Activated naive CD8-positive, alpha-beta T cell treated with anti-CD3 and anti-CD28 coated beads, Interleukin-2, amount 10 ng/mL, durations not matched to agents 7 days and 5 days (primary cell): Measurements from ENCODE around the gene MGARP. TPM values are rescaled to one million over a fixed set of nuclear protein-coding genes. Genes with fewer than 3 reads are reported as not detected.

Experiments used
- ATAC-seq: fragments of 150-1000 bp; cut with Tn5 transposase; one replicate; pipeline ENCODE4 v1.10.0; 2021; ENCODE audit warnings: low read depth, moderate library complexity
- POLR2A ChIA-PET: fragments of 350-600 bp; sonication (Branson Sonifier 250); formaldehyde crosslinking; loops from one replicate; lab custom pipeline; 2021; ENCODE audit warnings: antibody characterized with exemption; lab: Charles Lee
- DNase-seq: peaks from one replicate; pipeline ENCODE4 v3.0.0; 2021
- H3K27ac Mint-ChIP-seq: one replicate; pipeline ENCODE4 v1.8.0; 2022; ENCODE audit warnings: mild to moderate bottlenecking, mixed read lengths
- H3K27me3 Mint-ChIP-seq: one replicate; pipeline ENCODE4 v1.8.0; 2022; ENCODE audit warnings: mild to moderate bottlenecking, moderate library complexity, mixed read lengths
- H3K36me3 Mint-ChIP-seq: one replicate; pipeline ENCODE4 v1.8.0; 2021; ENCODE audit warnings: mild to moderate bottlenecking, mixed read lengths
- H3K4me1 Mint-ChIP-seq: one replicate; pipeline ENCODE4 v1.8.0; 2021; ENCODE audit warnings: mixed read lengths
- H3K4me3 Mint-ChIP-seq: one replicate; pipeline ENCODE4 v1.8.0; 2022; ENCODE audit warnings: mild to moderate bottlenecking, moderate library complexity, mixed read lengths
- H3K9me3 Mint-ChIP-seq: one replicate; pipeline ENCODE4 v1.8.0; 2021; ENCODE audit warnings: mixed read lengths
- total RNA-seq, 2 experiments: library from RNA; stranded (reverse); gene quantifications; one replicate each; pipeline ENCODE4 v1.2.3, GENCODE V29; 2021

The MGARP gene
- total RNA-seq, 2 experiments from 2014 or later = 0.22 TPM; not detected in 1

DNA sequence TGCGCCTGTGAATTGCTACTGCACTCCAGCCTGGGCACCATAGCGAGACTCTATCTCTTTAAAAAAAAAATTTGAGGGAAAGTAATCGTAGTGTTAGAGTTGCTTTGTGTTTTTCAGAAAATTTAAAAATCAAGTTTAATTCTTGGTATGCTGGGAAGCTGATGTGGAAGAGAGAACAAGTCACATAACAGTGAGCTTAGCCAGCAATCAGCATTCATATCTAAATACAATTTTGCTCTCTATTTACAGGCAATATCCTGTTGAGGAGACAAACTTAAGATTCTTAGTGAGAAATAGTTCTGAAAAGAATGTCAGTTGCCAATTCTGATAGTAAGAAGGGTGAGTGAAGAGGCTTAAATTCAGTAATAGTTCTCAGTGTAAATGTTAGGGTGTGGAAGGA lies 31.9 kb upstream of the MGARP start:
- Mint-ChIP-seq H3K27ac (no peak overlapping the region), H3K36me3 (peaks cover 25% of the 10 kb centered on the region), H3K27me3 (no peaks in the 10 kb centered on the region), H3K4me1 (peaks cover 50% of the 10 kb centered on the region), H3K4me3 (no peak overlapping the region), H3K9me3 (no peaks in the 10 kb centered on the region)
- DNase-seq (no peak), ATAC-seq (no peak)
- POLR2A ChIA-PET = interaction anchor here (0.6 to 2.9 kb wide), 2 partner anchors 10 to 11 kb away, joined by 4 to 15 read pairs; partner anchors contain the start of genes NAA15 and NDUFC1

DNA sequence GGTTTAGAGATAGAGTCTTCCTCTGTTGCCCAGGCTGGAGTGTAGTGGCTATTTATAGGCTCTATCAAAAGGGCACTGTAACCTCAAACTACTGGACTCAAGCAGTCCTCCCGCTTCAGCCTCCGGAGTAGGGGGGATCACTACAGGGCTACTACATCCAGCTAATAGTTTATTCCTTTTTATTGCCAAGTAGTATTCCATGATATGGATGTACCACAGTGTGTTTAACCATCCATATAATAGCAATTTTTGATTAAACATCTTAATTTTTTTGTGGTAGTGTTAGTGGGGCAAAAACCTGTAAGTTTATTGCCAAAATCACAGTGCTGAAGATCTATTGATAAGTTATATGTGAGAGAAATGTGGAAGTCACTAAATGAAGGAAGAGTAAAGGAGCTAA lies 24.9 kb upstream of the MGARP start:
- H3K27me3 Mint-ChIP-seq = no peaks in the 10 kb centered on the region
- H3K36me3 Mint-ChIP-seq = peaks cover 32% of the 10 kb centered on the region
- H3K4me3 Mint-ChIP-seq = no peak overlapping the region
- peaks cover 37% of the 10 kb centered on the region for H3K4me1 Mint-ChIP-seq
- ATAC-seq (no peak), DNase-seq (no peak)
- POLR2A ChIA-PET = no interaction called here
- H3K27ac Mint-ChIP-seq = no peak overlapping the region
- H3K9me3 Mint-ChIP-seq = no peaks in the 10 kb centered on the region

DNA sequence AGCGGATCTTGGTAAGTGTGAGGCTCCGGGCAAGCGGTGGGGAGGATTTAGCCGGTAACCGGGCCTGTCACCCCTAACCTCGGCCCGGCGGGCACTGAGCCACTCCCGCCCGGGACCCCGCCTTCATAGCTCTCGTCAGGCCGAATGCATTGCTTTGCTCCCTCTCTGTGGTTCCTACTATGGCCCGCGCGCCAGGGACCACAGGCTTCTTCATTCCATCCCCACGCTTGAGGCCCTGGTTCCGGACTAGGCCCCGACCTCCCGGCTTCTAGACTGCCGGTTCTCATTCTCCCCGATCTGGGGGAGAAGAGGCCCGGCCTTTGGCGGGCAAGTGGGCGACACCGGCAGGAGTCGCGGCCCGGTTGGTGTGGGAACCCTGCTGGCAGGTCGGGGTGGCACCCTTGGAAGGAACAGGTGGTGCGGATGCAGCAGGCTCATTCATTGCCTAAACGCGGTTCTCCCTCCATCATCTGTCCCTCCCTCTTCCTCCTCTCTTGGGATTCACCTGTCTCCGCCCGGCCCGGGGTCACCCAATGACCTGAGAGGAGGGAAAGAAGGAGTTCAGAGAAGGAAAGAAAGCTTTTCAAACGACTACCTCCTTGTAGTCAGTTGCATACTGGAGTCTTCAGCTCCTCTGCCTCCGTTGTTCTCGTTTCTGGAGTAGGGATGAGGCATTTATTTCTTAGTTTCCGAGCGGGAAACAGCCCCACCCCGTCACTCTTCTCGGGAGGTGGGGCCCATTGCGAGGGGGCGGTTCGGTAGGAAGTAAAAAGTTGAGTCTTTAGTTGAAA lies 22.0 kb upstream of the MGARP start, which contains the start of gene NDUFC1:
TSS of gene NDUFC1 (minus strand) at position 657 of the 791 bp plus-strand sequence. CDS start 6,679 bp downstream, outside the sequence.
- peak within 1 kb of the TSS; percentile 95 for H3K27ac Mint-ChIP-seq
- no peaks in the 10 kb centered on the region for H3K9me3 Mint-ChIP-seq
- H3K36me3 Mint-ChIP-seq = peaks cover 29% of the 10 kb centered on the region
- H3K27me3 Mint-ChIP-seq = no peaks in the 10 kb centered on the region
- peaks cover 40% of the 10 kb centered on the region for H3K4me1 Mint-ChIP-seq
- POLR2A ChIA-PET = interaction anchor here (0.6 to 3.7 kb wide), 9 partner anchors 10 to 821 kb away, joined by 3 to 20 read pairs (median 7); partner anchors contain the start of gene ELF2
- DNase-seq (peak; percentile 76), ATAC-seq (peak; percentile 44)
- peak within 1 kb of the TSS; percentile 93 for H3K4me3 Mint-ChIP-seq

DNA sequence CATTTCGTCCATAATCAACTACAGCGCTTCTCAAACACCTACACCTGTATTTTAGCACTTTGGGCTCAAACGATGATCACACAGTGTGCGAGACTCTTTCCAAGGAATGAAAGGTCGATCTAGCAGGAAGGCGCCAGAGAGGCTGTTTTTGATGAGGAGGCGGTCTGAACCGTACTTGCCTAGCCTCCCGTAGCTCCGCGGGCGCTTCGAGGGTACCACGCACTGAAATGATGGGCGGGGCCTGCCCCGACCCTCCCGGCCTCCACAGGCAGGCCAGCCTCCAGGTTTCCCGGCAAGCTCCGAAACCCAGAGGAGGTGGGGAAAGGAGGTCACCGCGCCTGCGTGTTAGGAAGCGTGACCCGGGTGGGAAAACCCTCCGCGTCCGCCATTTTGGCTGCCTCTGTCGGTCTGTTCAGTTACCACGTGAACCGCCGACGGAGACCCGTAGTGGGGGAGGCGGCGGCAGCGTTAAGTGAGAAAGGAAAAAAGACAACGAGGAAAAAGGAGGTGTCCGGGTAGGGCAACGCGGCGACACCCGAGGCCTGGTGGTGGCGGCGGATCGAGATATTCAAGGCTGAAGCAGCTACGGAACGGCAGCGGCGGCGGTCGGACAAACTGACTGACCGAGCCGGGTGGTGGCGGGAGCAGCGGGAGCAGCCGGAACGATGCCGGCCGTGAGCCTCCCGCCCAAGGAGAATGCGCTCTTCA lies 21.2 kb upstream of the MGARP start, which contains the start of gene NAA15:
TSS of gene NAA15 (plus strand) at position 393 of the 708 bp plus-strand sequence. CDS start at position 666, 273 bp downstream.
- Mint-ChIP-seq H3K27ac (peak within 1 kb of the TSS; percentile 95), H3K9me3 (no peaks in the 10 kb centered on the region), H3K4me1 (peaks cover 34% of the 10 kb centered on the region), H3K27me3 (no peaks in the 10 kb centered on the region), H3K36me3 (peaks cover 22% of the 10 kb centered on the region), H3K4me3 (peak within 1 kb of the TSS; percentile 93)
- POLR2A ChIA-PET = interaction anchor here (0.6 to 3.7 kb wide), 11 partner anchors 11 to 822 kb away, joined by 3 to 20 read pairs (median 6); partner anchors contain the start of genes ELF2 and SETD7
- DNase-seq (peak; percentile 95), ATAC-seq (peak; percentile 90)

DNA sequence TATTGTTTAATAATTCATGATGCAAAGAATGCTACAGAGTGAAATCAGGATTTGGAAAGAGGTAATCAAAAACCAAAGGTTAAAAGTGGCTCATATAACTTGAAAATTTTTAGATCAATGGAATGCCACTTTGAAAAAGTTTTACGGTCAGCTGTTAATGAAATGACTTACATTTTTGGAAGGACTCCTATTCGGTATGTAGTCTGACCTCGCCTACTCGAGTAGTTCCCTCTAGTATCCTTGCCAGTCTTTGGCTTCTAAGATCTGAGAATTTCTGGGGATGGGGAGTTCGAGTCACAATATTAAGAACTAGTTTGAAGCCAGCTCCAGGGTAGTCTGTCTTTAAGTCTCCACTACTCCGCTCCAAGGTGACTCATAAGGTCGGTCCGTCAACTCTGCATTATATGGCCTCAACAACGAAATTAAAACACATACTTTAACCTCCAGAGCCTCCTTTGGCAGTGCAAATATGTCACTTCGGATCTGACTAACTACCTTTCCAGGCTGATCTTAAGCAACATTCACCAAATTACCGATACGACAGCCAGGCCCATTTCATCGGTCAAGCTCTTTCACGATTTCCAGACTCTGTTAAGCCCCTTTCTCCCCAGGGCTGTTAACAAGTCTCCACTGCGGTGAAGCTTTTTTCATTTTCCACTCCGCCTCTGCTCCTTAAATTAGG lies 20.5 kb upstream of the MGARP start:
- Mint-ChIP-seq H3K27me3 (no peaks in the 10 kb centered on the region), H3K4me3 (peak overlapping the region; percentile 93), H3K27ac (peak overlapping the region; percentile 95), H3K36me3 (peaks cover 19% of the 10 kb centered on the region), H3K4me1 (peaks cover 40% of the 10 kb centered on the region), H3K9me3 (no peaks in the 10 kb centered on the region)
- POLR2A ChIA-PET = interaction anchor here (0.6 to 3.7 kb wide), 11 partner anchors 11 to 255 kb away, joined by 3 to 20 read pairs (median 6); partner anchors contain the start of genes ELF2 and SETD7
- ATAC-seq (peak; percentile 1), DNase-seq (no peak)

DNA sequence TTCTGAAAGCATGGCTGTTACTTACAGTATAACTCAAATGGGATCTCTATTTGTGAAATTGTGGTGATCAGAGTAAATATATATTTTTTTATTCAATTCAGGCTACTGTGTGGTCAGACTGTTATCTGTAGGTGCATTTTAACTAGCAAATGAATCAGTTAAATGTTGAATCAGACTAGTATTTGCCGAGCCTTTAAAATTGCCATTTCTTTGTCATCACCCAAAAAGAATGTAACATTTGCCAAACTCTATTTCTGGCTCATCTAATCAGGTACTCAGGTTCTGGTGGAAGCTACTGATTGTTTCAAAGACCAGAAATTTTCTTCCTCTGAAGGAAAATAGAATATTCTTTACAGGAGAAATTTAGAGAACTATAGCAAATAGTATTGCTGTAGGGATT lies 19.5 kb upstream of the MGARP start:
- no peak for ATAC-seq
- H3K27ac Mint-ChIP-seq = no peak overlapping the region
- no peaks in the 10 kb centered on the region for H3K27me3 Mint-ChIP-seq
- peaks cover 30% of the 10 kb centered on the region for H3K4me1 Mint-ChIP-seq
- H3K4me3 Mint-ChIP-seq = peak overlapping the region; percentile 93
- H3K36me3 Mint-ChIP-seq = peaks cover 13% of the 10 kb centered on the region
- DNase-seq = no peak
- no peaks in the 10 kb centered on the region for H3K9me3 Mint-ChIP-seq
- POLR2A ChIA-PET = interaction anchor here (0.6 kb wide), 1 partner anchor 18 kb away, joined by 3 read pairs; no protein-coding TSS in a partner anchor

DNA sequence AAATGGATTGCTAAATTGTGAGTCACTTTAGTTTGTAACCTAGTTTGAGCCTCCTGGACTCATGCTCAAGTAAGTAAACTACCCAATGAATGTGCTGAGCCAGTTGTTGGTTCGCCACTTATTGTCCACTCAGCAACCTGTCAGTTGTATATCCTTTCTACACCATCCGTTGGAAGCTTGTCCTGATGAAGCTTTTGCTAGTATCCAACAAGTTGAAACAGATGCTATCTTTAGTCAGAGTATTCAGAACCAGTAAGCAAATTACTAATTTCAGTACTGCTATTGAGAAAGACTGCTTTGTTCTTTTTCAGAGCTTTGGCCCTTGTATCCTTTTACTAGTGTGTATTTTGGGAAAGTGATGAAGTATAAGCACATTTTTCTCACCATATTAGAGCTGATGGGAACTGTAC lies 17.0 kb upstream of the MGARP start:
- POLR2A ChIA-PET = no interaction called here
- Mint-ChIP-seq H3K4me1 (peaks cover 22% of the 10 kb centered on the region), H3K27me3 (no peaks in the 10 kb centered on the region), H3K4me3 (no peak overlapping the region), H3K36me3 (peaks cover 14% of the 10 kb centered on the region), H3K27ac (no peak overlapping the region), H3K9me3 (no peaks in the 10 kb centered on the region)
- DNase-seq (no peak), ATAC-seq (no peak)

DNA sequence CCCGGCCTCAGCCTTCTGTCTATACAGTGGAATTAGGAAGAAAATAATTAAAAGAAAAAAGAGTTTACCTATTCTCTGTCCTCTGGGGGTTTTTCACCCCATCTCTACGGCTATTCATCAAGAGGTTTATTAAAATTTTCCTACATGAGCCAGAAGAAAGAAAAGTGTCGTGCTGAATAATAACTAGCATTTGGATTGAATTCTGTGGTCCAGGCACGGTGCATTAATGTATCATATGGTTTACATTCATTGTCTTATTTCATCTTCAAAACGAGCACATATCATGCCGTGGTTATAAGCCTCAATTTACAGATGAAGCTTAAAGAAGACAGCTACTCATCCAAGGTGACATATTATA lies 15.9 kb upstream of the MGARP start:
- peaks cover 22% of the 10 kb centered on the region for H3K4me1 Mint-ChIP-seq
- H3K27me3 Mint-ChIP-seq = no peaks in the 10 kb centered on the region
- peaks cover 13% of the 10 kb centered on the region for H3K36me3 Mint-ChIP-seq
- no peak for ATAC-seq
- peak overlapping the region; percentile 98 for H3K4me3 Mint-ChIP-seq
- no peak for DNase-seq
- H3K9me3 Mint-ChIP-seq = no peaks in the 10 kb centered on the region
- POLR2A ChIA-PET = interaction anchor here (1.0 to 1.1 kb wide), 3 partner anchors 118 to 259 kb away, joined by 3 to 5 read pairs (median 3); partner anchors contain the start of gene RAB33B
- H3K27ac Mint-ChIP-seq = peak overlapping the region; percentile 93

DNA sequence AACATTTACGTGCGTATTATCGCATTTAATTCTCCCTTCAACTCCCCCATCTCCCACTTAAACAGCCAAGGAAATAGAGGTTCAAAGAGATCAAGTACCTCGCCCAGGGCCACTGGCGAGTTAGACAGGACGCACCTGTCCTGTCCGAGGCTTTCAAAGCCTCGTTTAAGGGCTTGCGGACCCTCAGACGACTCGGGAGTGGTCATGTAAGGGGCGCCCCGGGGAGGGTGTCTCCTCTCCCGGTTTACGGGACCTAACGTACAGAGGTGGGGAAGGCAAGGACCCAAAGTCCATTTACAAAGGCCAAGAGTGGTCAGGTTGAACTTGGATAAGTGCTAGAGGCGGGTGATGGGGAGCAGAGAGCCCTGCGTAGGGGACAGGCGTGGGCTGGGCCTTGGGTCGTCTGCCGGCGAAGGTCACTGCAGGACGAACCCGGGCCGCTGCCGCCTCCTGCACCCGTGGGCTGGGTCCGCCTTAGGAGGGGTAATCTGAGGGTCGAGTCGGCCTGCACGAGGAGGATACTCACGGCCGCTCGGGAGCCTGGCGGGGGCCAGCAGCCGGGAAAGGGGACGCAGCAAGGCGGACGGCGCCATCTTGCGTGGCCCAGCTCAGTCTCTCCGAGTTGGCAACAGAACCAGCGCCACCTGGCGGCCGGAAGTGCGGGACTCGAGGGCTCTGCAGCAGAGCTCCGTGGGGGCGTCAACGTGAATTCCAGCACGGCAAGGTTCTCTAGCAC lies 15.3 kb upstream of the MGARP start:
- H3K4me3 Mint-ChIP-seq = peak overlapping the region; percentile 98
- no peaks in the 10 kb centered on the region for H3K27me3 Mint-ChIP-seq
- peaks cover 19% of the 10 kb centered on the region for H3K4me1 Mint-ChIP-seq
- H3K27ac Mint-ChIP-seq = peak overlapping the region; percentile 93
- no peaks in the 10 kb centered on the region for H3K9me3 Mint-ChIP-seq
- peaks cover 13% of the 10 kb centered on the region for H3K36me3 Mint-ChIP-seq
- ATAC-seq = peak; percentile 98
- peak; percentile 100 for DNase-seq
- POLR2A ChIA-PET = interaction anchor here (1.0 to 1.1 kb wide), 4 partner anchors 13 to 260 kb away, joined by 3 to 5 read pairs (median 3); partner anchors contain the start of gene RAB33B

DNA sequence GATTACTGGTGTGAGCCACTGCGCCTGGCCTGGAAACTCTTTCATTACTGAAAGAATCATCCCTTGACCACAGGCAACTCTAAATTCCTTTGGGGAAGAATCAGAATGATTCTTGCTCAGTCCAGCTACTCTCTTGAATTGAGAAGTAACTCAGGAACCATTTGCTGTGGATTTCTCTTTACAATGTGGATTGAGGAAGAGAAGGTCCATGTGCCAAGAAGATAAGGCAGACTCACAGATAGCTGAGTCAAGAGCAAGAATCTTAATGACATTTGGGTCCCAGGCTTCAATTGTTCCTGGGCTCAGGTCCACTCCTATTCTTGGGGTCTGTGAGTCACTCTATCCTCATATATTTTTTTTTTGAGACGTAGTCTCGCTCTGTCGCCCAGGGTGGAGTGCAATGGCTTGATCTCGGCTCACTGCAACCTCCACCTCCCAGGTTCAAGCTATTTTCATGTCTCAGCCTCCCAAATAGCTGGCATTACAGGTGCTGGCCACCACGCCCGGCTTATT lies 6.2 kb upstream of the MGARP start:
- peaks cover 4% of the 10 kb centered on the region for H3K9me3 Mint-ChIP-seq
- no peak overlapping the region for H3K4me3 Mint-ChIP-seq
- DNase-seq (no peak), ATAC-seq (no peak)
- peaks cover 2% of the 10 kb centered on the region for H3K4me1 Mint-ChIP-seq
- H3K27ac Mint-ChIP-seq = no peak overlapping the region
- H3K27me3 Mint-ChIP-seq = peaks cover 10% of the 10 kb centered on the region
- POLR2A ChIA-PET = no interaction called here
- peaks cover 20% of the 10 kb centered on the region for H3K36me3 Mint-ChIP-seq

DNA sequence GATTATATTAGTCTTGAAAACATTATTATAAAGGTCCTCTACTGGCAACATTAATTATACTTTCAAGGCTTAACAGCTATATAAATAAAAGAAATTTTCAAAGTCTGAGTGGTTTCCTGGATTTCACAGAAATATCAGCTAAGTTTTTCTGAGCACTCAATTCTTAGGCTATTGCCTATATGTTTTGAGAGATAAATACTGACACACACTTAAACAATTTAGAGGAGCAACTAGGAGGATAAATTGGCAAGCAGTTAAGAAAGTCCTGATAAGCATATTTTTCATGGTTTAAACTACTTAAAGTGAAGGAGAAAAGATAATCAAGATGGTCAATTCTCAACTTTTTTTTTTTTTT lies 2.7 kb upstream of the MGARP start:
- H3K4me1 Mint-ChIP-seq = peaks cover 15% of the 10 kb centered on the region
- peaks cover 4% of the 10 kb centered on the region for H3K9me3 Mint-ChIP-seq
- ATAC-seq = no peak
- no peak for DNase-seq
- H3K36me3 Mint-ChIP-seq = peaks cover 8% of the 10 kb centered on the region
- H3K27me3 Mint-ChIP-seq = peaks cover 45% of the 10 kb centered on the region
- H3K4me3 Mint-ChIP-seq = no peak overlapping the region
- POLR2A ChIA-PET = interaction anchor here (1.2 kb wide), 1 partner anchor 12 kb away, joined by 3 read pairs; no protein-coding TSS in a partner anchor
- H3K27ac Mint-ChIP-seq = no peak overlapping the region
